Raji (cell line): ENCODE measurements around the gene ASB8.

Source experiments
- POLR2A ChIP-seq: IDR thresholded peaks from 2 replicates; pipeline ENCODE4 v1.6.1; 2011; ENCODE audit warnings: low read depth, low read length, control low read depth; ENCODE audit not compliant: insufficient read depth

ASB8 gene

GRCh38 chr12:48125985-48126384 is 31.3 kb downstream of the ASB8 start:
- no peak for TF ChIP-seq POLR2A

GRCh38 chr12:48123169-48123568 is 34.1 kb downstream of the ASB8 start:
- no peak for TF ChIP-seq POLR2A

GRCh38 chr12:48122065-48122834 is 35.1 kb downstream of the ASB8 start:
- TF ChIP-seq POLR2A: no peak

- no peak for TF ChIP-seq POLR2A
Measured at GRCh38 chr12:48121522-48121921, 35.8 kb downstream of the ASB8 start.

GRCh38 chr12:48119834-48120195 is 37.5 kb downstream of the ASB8 start:
- TF ChIP-seq POLR2A: no peak

GRCh38 chr12:48119078-48119833 is 38.1 kb downstream of the ASB8 start, which contains the start of gene PFKM:
PFKM (plus strand) TSS chr12:48119364; CDS start chr12:48122775, 3,411 bp downstream.
- peak; percentile 64 for TF ChIP-seq POLR2A

GRCh38 chr12:48118284-48118871 is 38.9 kb downstream of the ASB8 start:
- TF ChIP-seq POLR2A: no peak

GRCh38 chr12:48115957-48116356 is 41.4 kb downstream of the ASB8 start:
- no peak for TF ChIP-seq POLR2A

GRCh38 chr12:48110691-48111311 is 46.5 kb downstream of the ASB8 start:
- TF ChIP-seq POLR2A: no peak

GRCh38 chr12:48109424-48109823 is 47.9 kb downstream of the ASB8 start:
- no peak for TF ChIP-seq POLR2A

GRCh38 chr12:48106681-48107613 is 50.4 kb downstream of the ASB8 start:
- no peak for TF ChIP-seq POLR2A

GRCh38 chr12:48105867-48106680 is 51.2 kb downstream of the ASB8 start, which contains the start of gene SENP1:
SENP1 (minus strand) TSS chr12:48106079; CDS start chr12:48101472, 4,607 bp downstream.
- peak; percentile 49; the same call in 1 of the 2 replicates for TF ChIP-seq POLR2A

GRCh38 chr12:48105321-48105866 is 51.9 kb downstream of the ASB8 start:
- TF ChIP-seq POLR2A: peak; percentile 63

- no peak for TF ChIP-seq POLR2A
Measured at GRCh38 chr12:48104531-48104930, 52.8 kb downstream of the ASB8 start.
